GM12891 (cell line): ENCODE results near the gene TIMP2.

Experiments used
- PAX5 ChIP-seq: IDR thresholded peaks from 2 replicates; pipeline ENCODE4 v1.6.1; 2011; ENCODE audit warnings: low read length, moderate library complexity, mild to moderate bottlenecking; ENCODE audit not compliant: insufficient read depth, severe bottlenecking
- POLR2A ChIP-seq: IDR thresholded peaks from 2 replicates; pipeline ENCODE4 v1.6.1; 2011; ENCODE audit warnings: low read depth, low read length, control low read depth
- POLR2AphosphoS5 ChIP-seq: IDR thresholded peaks from 2 replicates; pipeline ENCODE4 v1.6.1; 2011; ENCODE audit warnings: low read depth, low read length, control low read depth
- POU2F2 ChIP-seq: IDR thresholded peaks from 2 replicates; pipeline ENCODE4 v1.6.1; 2011; ENCODE audit warnings: low read depth, mild to moderate bottlenecking, control low read depth, low read length, moderate library complexity
- SPI1 ChIP-seq: IDR thresholded peaks from 2 replicates; pipeline ENCODE4 v1.6.1; 2011; ENCODE audit warnings: low read depth, low read length, control low read depth
- TAF1 ChIP-seq: IDR thresholded peaks from 2 replicates; pipeline ENCODE4 v1.6.1; 2011; ENCODE audit warnings: low read depth, low read length, control low read depth

GRCh38 chr17:78965491-78965924 lies 40.3 kb upstream of the TIMP2 start:
- TF ChIP-seq POLR2AphosphoS5 (no peak), POLR2A (no peak), PAX5 (no peak), SPI1 (no peak), TAF1 (no peak), POU2F2 (no peak)
